GOT3 (cell line): Measurements from ENCODE around the gene NCOA1.
A peak's percentile ranks its signal among the peaks of the same experiment; 100 is the strongest.

Experiments
- DNase-seq: peaks from one replicate; lab custom pipeline; 2025; ENCODE audit warnings: mixed read lengths; lab: John Stamatoyannopoulos, UW

Gene NCOA1

DNA sequence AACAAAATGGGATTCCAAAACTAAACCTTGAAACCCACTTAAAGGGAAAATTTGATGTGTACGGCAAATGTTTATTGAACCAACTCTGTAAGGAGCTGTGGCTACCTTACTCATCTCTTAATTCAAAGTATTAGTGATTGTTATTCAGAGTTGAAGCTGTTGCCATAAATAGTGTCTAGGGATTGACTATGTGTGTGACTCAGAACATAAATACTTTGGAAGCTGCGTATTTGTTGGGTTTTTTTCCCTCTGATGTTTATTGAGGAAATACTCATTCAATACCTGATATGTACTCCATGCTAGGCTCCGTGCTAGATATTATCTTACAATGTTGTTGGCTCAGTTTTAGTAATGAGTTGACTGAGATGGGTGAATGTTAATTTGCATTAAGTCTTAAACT, 211.7 kb downstream of the NCOA1 start:
- DNase-seq, result no peak

- no peak for DNase-seq
Measured at GRCh38 chr2:24704692-24705091, 213.6 kb downstream of the NCOA1 start.

DNA sequence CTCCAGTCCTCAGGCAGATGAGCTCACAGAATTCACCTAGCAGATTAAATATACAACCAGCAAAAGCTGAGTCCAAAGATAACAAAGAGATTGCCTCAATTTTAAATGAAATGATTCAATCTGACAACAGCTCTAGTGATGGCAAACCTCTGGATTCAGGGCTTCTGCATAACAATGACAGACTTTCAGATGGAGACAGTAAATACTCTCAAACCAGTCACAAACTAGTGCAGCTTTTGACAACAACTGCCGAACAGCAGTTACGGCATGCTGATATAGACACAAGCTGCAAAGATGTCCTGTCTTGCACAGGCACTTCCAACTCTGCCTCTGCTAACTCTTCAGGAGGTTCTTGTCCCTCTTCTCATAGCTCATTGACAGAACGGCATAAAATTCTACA, 216.1 kb downstream of the NCOA1 start:
- no peak for DNase-seq

GRCh38 chr2:24708537-24709152, 217.6 kb downstream of the NCOA1 start:
- no peak for DNase-seq

GRCh38 chr2:24710806-24711205, 219.8 kb downstream of the NCOA1 start:
- DNase-seq, result no peak

DNA sequence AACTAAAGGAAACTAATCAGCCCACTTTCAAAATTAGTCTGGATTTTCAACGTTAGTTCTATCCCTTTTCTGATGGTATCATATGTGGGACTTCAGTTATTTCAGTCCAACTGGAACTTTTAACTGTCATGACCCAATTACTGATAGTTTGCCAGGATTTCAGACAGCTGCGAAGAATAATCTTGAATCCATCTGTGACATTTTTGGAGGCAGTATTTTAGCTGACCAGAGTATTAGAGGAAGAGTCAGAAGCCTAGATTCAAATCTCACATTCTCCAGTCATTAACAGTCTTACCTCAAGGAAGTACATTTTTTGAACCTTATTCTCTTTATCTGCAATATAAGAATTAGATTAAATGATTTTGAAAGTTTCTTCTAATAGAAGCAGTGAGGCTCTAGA, 220.8 kb downstream of the NCOA1 start:
- DNase-seq, result no peak

DNA sequence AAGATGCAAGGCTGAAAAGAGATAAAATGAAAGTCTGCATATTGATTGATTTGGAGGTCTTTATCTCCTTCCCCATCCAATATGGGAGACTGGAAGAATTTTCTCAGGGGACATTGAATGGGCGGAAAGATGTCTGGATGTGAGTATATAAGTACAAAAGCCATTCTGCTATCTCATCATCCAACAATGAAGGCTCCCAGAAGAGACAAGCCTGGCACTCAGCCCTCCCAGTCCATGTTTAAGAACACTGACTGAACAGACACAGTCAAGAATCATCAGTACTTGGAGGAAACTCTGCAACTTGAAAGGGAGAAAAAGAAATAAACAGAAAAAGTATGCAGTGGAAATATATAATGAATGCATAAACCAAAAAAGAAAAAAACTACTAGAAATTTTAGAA, 221.2 kb downstream of the NCOA1 start:
- no peak for DNase-seq

GRCh38 chr2:24717263-24717951, 226.4 kb downstream of the NCOA1 start:
- no peak for DNase-seq

DNA sequence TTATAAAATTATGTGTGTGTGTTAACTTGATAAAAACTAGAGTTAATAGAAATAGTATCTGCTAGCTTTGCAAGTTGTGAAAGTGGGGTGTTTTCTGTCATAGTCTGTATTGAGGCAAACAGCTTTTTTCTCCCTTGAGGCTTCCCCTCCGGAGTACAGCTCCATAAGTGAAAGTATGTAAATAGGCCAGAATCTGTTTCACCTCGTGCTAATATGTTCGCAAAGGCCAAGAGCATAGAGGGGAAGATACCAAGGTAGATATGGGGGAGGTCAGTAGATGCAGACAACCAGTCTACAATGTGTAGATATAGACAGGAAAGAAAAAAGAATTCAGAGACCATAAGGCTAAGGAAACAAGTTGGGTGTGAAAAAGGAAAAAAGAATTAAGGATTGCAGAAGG, 229.3 kb downstream of the NCOA1 start:
- no peak for DNase-seq

- peak; percentile 3 for DNase-seq
Measured at GRCh38 chr2:24721470-24721869, 230.4 kb downstream of the NCOA1 start.

- DNase-seq, result no peak
Measured at GRCh38 chr2:24722141-24722790, 231.2 kb downstream of the NCOA1 start.

DNA sequence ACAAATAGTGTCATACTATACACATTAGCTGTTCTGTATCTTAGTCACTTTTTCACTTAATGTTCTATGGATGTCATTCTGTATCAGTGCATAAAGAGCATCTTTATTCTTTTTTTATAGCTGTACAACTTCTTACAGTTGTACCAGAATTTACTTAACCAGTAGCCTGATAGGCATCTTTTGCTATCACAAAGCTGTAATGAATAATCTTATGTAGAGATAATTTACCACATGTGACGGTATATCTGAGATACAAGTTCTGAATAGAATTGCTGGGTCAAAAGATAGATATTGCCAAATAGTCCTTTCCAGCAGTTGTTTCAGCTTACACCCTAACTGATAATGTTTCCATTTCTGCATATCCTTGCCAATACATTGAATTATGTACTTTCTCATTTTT, 232.1 kb downstream of the NCOA1 start:
- no peak for DNase-seq

DNA sequence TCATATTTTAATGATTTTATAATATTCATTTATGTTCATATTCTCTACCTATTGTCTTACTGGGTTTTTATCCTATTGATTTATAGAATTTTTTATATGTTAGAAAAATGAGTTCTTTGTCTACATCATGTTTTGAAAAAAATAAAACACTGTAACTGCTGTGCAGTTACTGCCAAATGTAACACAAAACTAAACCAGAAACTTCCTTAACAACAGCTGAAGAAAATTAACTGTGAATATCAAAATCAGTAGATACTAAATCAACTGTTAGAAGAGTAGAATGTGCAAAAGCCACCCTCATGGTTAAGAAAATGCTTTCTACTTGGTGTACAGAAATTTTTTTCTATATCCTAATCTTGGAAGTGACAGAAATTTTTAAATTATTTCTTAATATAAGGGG, 232.6 kb downstream of the NCOA1 start:
- no peak for DNase-seq

DNA sequence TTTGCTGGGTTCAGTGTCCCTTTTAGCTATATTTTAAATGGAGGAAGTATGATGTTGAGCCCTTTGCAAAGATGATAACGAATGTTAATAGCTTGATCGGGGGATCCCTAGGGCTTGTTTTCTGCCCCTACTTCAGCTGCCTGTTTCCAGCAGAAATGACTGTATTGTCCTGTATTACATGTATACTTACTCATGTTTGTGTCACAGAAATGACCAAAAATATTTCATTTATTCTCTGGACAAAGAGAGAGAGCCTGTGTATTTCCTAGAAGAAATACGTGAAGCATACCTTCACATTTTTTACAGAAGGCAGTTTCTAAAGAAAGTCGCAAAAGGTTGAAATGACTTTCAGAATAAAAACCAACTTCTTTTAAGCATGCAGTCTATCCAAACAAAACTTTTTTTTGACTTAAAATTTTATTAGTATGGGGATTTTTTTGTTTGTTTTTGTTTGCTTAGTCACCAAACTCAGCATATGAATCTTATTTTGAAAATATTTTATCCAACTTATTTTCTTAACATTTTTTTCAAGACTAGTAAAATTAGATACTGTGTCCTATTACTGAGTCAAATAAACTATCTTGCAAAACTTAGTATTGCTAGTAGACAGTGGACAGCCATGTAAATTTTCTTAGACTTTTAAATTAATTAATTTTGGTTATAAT, 233.2 kb downstream of the NCOA1 start:
- no peak for DNase-seq

DNA sequence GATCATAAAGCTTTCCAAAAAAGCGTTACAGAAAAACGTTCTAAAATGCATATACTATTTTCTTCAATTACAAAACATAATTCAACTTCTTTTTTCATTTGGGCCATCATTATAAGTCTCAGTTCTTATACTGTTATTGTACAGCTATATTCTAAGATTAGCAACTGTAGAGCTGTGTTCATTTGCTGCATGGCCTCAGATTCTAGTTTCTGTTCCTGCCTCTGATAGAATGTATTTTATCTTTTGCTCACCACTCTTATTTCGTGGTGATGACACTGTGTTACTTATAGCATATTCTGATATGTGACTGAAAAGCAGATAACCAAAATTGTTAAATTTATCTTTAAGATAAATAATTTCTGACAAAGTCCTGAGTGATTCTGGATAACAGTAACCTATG, 234.9 kb downstream of the NCOA1 start:
- no peak for DNase-seq

- DNase-seq, result no peak
Measured at GRCh38 chr2:24730481-24730880, 239.4 kb downstream of the NCOA1 start.

DNA sequence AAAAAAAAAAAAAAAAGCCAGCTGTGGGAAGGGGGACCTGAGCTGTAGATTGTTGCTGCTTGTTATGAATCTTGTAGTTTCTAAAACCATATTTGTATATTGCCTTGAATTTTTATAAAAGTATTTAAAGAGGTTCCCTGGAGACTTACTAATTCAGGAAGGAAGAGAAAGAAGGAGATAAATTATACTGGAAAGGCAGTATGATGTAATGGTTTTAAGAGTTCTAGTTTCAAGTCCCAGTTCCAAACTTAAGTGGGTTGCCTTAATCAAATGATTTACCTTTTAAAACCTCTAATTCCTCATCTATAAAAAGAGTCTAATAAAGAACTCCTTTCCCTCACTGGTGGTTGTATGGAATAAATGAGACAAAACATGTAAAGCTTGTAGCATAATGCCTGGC, 240.0 kb downstream of the NCOA1 start:
- no peak for DNase-seq

DNA sequence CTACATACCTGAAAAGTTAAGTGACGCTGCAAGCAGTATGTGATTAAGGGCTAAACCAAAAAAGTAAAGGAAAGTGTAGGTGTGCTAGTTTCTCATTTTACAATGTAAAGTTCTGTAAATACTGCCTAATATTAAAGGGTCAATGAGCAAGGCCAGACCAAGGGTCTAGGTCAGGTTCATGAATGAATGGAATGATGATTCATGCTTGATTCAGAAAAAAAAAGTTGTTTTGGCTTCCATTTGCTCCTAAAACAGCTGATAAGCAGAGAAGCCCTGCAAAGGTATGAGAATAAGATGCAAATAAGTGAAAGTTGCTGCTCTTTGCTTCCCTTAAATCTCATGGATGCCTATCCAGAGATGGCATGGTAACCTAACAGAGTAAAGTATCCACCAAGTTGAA, 240.9 kb downstream of the NCOA1 start:
- no peak for DNase-seq

DNA sequence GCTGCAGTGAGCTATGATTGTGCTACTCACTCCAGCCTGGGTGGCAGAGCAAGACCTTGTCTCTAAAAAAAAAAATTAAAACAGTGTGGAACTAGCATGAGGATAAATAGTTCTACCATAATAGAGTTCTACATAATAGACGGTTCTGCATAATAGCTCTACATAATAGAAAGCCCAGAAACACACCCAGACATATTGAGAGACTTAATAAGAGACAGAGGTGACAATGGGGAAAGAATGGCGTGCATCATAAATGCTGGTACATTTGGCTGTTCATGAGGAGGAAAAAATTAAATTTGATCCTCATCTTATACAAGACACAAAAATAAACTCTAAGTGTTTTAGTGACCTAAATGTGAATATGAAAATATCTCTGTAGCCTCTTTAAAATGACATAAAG, 243.7 kb downstream of the NCOA1 start:
- DNase-seq, result no peak

- DNase-seq, result no peak
Measured at GRCh38 chr2:24739354-24740025, 248.4 kb downstream of the NCOA1 start.

- DNase-seq, result no peak
Measured at GRCh38 chr2:24740142-24740541, 249.1 kb downstream of the NCOA1 start.

DNA sequence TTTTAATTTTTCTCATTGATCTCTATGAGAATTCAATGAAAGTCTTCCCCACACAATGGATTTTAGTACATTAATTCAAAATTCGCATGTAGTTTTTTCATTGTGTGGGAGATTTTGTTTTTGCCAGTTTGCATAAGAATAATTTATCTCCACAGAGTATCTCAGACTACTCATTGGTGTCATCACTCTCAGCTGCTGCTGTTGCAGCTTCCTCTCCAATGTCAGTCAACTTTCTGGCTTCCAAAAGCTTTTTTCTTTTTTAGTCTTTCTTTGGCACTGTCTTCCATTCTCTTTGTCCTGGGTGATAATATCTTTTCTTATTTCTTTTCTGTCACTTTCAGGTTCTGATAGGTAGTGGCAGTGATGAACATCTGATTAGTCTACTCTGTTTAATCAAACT, 251.7 kb downstream of the NCOA1 start:
- no peak for DNase-seq
